Breast epithelium (tissue), 3 donors: ENCODE results near the gene ITGAL.

Experiments
- POLR2A ChIP-seq: fragments of 450-650 bp; IDR thresholded peaks from one replicate; pipeline ENCODE4 v1.6.1; 2016; ENCODE audit warnings: antibody characterized with exemption, mild to moderate bottlenecking, moderate library complexity
- TF ChIP-seq, protein P1 (sequence below), 3 donors: fragments of 450-650 bp; IDR thresholded peaks; one replicate each; pipeline ENCODE4 v1.5.1; 2016 to 2017; ENCODE audit warnings: antibody characterized with exemption in 3 of 3, mild to moderate bottlenecking in 3 of 3, moderate library complexity in 3 of 3

GRCh38 chr16:30511509-30511908 is 39.0 kb downstream of the ITGAL start:
- TF ChIP-seq, protein P1, sequence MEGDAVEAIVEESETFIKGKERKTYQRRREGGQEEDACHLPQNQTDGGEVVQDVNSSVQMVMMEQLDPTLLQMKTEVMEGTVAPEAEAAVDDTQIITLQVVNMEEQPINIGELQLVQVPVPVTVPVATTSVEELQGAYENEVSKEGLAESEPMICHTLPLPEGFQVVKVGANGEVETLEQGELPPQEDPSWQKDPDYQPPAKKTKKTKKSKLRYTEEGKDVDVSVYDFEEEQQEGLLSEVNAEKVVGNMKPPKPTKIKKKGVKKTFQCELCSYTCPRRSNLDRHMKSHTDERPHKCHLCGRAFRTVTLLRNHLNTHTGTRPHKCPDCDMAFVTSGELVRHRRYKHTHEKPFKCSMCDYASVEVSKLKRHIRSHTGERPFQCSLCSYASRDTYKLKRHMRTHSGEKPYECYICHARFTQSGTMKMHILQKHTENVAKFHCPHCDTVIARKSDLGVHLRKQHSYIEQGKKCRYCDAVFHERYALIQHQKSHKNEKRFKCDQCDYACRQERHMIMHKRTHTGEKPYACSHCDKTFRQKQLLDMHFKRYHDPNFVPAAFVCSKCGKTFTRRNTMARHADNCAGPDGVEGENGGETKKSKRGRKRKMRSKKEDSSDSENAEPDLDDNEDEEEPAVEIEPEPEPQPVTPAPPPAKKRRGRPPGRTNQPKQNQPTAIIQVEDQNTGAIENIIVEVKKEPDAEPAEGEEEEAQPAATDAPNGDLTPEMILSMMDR (IDR thresholded peaks at IDR 0.05), result no peak
- no peak for TF ChIP-seq POLR2A
